Astrocyte of the hippocampus (primary cell): Measurements from ENCODE around the gene GSC.

Experiments
- DNase-seq: peaks from one replicate; pipeline ENCODE4 v3.0.0; 2011; ENCODE audit warnings: low read depth, low spot score

GSC gene

GRCh38 chr14:94771906-94772490 lies 2.1 kb upstream of the GSC start:
- DNase-seq, result peak; percentile 4

- peak; percentile 15 for DNase-seq
Observed at GRCh38 chr14:94771158-94771905, 1.4 kb upstream of the GSC start.

GRCh38 chr14:94770815-94771157 lies 873 bp upstream of the GSC start:
- no peak for DNase-seq

- peak; percentile 4 for DNase-seq
Observed at GRCh38 chr14:94770251-94770749, 387 bp upstream of the GSC start.

GRCh38 chr14:94768521-94769390 lies 1.2 kb downstream of the GSC start:
- DNase-seq, result peak; percentile 33

- DNase-seq, result no peak
Observed at GRCh38 chr14:94768141-94768520, 1.8 kb downstream of the GSC start.

GRCh38 chr14:94767321-94767878 lies 2.5 kb downstream of the GSC start:
- DNase-seq, result peak; percentile 20

- DNase-seq, result no peak
Observed at GRCh38 chr14:94764573-94764972, 5.3 kb downstream of the GSC start.

- no peak for DNase-seq
Observed at GRCh38 chr14:94762431-94762830, 7.5 kb downstream of the GSC start.

GRCh38 chr14:94761997-94762377 lies 7.9 kb downstream of the GSC start:
- DNase-seq, result no peak

GRCh38 chr14:94761348-94761996 lies 8.4 kb downstream of the GSC start:
- DNase-seq, result no peak

GRCh38 chr14:94756310-94756882 lies 13.5 kb downstream of the GSC start:
- DNase-seq, result no peak

GRCh38 chr14:94754391-94754942 lies 15.4 kb downstream of the GSC start:
- DNase-seq, result no peak

GRCh38 chr14:94752591-94753436 lies 17.1 kb downstream of the GSC start:
- DNase-seq, result no peak

GRCh38 chr14:94751956-94752355 lies 18.0 kb downstream of the GSC start:
- DNase-seq, result no peak

GRCh38 chr14:94751321-94751720 lies 18.6 kb downstream of the GSC start:
- DNase-seq, result no peak

- no peak for DNase-seq
Observed at GRCh38 chr14:94750371-94750770, 19.5 kb downstream of the GSC start.

- peak; percentile 39 for DNase-seq
Observed at GRCh38 chr14:94748667-94749347, 21.1 kb downstream of the GSC start.

GRCh38 chr14:94747739-94748138 lies 22.2 kb downstream of the GSC start:
- no peak for DNase-seq
